Activated CD4-positive, alpha-beta T cell treated with anti-CD3 and anti-CD28 coated beads for 24 hours (primary cell): ENCODE results near the gene TNFRSF13B.
"Not testable (repeated sequence)": the region's sequence is repeated elsewhere in the genome, so short reads cannot be mapped to it uniquely, and the experiment has no call there.

Source experiments
- DNase-seq, 2 donors: peaks; one replicate each; pipeline ENCODE4 v3.0.0-alpha.2; 2020; ENCODE audit warnings: low read depth in 2 of 2

TNFRSF13B gene

GRCh38 chr17:16971458-16972338, at the start of gene TNFRSF13B:
TNFRSF13B (minus strand) TSS chr17:16972118; CDS start chr17:16972075, 43 bp downstream.
- no peak for DNase-seq

GRCh38 chr17:17021194-17021863, 49.4 kb upstream of the TNFRSF13B start:
- DNase-seq: no peak

GRCh38 chr17:17020821-17021193, 48.9 kb upstream of the TNFRSF13B start:
- no peak for DNase-seq

DNA sequence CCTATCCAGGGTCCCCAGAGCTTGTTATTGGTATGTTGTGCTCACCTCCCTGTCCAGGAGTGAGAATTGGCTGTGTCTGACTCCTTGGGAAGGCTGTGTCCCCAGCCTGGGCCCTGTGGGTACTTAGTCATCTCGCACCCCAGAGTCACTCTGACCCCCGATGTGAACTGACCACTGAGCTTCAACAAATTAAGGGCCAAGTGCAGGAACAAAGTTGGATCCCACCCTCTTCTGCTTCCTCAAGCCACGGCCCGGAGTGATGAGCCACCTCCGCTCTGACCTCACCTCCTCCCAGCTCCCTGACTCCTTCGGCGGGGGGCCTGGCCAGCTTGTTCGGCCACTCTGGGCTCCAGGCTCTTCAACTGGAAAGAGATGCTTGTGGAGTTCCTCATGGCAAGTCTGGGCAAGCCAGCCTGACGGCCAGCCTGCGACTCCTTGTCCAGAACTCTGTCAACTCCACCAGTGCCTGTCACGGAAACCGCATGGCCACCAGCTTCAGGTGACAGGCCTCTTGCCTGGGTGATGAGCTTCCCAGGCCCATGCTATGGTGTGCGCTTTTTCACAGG, 48.1 kb upstream of the TNFRSF13B start:
- no peak for DNase-seq

GRCh38 chr17:17019430-17019762, 47.5 kb upstream of the TNFRSF13B start:
- no peak for DNase-seq

- no peak for DNase-seq
These were observed 46.9 kb upstream of the TNFRSF13B start for GRCh38 chr17:17018612-17019429.

DNA sequence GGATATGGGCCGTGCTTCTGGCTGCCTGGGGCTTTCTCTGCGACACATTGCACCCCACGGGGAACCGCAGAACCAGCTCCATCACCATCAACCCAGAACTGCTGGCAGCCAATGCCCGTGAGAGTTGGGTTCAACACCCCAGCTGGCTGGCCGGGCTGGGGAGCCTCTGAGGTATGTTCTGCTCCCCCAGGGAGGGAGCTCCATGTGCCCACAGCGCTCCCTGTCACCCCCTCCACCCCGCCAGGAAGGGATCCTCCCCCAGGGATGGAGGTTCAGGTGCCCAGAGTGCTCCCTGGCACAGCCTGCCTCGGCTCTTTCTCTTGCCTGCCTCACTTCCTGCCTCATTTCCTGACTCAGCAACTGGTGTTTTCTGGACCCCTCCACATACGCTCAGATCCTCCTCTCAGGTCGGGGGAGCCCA, 46.1 kb upstream of the TNFRSF13B start:
- no peak for DNase-seq

DNA sequence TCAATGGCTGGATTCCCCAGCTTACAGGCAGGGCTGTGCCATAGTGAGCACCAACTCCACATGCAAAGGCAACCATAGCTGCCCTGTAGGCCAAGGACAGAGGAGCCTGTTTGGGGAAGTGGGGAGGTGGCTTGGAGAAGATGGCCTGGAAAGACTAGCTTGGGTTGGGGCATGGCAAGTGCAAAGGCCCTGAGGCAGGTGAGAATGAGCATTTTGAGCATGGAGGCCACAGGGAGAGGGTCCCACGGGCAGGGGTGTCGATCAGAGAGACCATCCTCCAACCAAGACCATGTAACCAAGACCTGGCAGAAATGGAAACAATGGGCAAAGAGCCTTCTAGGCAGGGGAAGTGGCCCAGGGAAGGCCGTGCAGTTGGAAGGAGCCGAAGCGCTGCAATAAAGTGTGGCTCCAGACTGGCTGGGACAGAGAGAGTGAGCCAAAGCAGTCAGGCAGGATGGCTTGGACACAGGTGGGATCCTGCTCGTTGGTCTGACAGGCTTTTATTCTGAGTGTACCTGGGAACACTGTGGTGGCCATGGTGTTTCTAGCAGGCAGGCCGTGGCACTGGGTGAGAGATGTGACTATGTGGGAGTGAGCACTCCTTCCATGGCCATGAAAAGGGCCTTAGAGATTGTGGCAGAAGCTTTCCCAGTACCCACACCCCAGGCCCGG, 45.6 kb upstream of the TNFRSF13B start:
- DNase-seq: no peak

DNA sequence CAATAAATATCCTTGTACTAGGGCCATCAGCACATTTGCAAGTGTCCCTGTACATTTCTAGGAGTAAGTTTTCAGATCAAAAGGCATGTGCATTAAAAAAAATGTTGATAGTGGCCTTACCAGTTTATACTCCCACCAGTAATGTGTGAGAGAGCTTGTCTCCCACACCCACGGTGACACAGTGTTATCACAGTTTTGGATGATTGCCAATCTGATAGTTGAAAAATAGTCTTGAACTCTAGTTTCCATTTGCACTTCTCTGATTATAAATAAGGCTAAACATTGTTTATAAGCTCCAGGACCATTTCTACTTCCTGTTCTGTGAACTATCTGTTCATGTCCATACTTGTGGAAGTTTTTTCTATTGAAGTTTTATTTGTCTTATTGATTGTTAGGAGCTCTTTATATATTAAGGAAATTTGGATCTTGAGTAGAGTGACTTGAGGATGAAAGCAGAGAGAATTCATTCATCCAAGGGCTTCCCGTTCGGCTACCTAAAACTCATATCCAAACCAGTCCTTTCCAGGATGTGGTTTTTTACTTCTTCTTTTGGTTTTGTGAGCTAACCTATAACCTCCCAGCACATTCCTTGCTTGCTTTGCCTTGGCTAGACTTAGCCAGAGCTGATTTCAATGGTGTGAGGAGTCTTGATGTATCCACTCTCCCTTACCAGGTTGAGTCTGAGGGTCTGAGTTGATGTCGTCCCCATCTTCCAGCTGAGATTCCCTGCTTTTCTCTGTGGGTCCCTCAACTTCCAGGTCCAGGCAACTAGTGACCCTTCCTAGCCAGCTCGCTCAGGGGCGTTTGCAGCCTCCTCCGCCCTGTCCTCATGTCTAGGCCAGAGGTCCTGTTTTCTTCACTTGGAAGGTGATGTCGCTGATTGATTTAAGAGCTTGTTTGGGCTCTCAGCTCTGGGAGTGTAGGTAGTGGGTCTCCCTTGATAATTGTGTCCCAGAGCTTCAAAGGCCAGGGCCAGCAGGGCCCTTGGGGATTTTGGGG, 44.6 kb upstream of the TNFRSF13B start:
- not testable (repeated sequence) for DNase-seq

DNA sequence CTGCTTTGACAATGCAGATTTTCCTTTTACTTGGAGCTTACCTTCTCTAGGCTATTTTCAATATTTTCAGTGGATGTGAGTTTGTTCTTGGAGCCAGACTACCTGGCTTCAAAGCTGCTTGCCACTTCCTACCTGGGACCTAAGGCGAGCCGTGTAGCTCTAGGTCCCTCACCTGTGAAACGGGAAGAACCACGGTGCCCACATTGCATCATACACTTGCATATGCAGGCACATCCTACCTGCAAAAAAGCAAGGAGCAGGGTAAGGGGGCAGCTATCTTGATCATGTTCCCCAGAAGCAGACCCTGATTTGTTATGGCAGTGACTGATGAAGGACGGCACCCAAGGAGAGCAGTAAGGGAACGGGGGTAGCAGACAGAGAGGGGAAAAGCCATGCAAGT, 43.3 kb upstream of the TNFRSF13B start:
- DNase-seq: no peak

GRCh38 chr17:17014748-17015124, 42.8 kb upstream of the TNFRSF13B start:
- not testable (repeated sequence) for DNase-seq

DNA sequence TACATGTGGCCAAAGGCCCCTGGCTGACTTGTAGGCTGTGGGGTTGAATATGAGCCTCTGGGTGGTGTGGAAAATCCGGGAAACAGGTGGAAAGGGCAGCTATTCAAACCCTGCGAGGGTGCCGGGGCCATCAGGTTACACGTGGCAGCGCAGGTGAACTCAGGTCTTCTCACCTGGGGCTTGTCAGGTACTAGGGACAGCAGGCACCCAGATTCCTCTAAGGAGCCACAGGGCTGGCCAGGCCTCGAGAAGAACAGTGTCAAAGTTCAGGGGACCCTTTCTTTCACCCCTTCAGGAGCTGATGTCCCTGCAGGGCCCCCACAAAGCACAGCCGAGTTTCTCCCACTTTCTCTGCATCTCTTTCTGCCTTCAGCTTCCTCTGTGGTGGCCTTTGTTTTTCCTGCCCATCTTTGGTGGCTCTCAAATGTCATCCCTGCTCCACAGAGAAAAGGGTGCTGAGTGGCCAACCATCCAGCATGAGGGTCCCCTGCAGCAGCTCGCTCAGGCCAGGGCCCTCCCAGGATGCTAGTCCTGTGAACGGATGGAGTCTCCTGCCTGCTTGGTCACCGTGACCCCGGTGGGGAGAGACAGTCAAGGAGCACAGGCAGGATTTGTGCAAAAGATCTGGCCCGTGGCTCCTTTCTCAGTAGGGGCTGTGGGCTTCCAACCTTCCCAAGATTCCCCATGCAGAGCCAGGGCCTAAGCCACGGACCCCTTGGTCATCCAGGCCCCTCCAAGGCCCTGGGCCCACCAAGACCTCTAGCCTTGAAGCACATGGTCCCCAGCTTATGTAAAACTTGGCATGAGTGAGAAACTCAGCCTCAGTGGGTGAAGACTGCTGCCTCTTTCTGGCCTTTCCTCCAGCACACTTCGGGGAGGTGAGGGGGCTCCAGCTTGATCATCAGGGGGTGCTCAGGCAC, 42.2 kb upstream of the TNFRSF13B start:
- DNase-seq: not testable (repeated sequence)

- DNase-seq: not testable (repeated sequence)
These were observed 39.4 kb upstream of the TNFRSF13B start for GRCh38 chr17:17011043-17011907.

DNA sequence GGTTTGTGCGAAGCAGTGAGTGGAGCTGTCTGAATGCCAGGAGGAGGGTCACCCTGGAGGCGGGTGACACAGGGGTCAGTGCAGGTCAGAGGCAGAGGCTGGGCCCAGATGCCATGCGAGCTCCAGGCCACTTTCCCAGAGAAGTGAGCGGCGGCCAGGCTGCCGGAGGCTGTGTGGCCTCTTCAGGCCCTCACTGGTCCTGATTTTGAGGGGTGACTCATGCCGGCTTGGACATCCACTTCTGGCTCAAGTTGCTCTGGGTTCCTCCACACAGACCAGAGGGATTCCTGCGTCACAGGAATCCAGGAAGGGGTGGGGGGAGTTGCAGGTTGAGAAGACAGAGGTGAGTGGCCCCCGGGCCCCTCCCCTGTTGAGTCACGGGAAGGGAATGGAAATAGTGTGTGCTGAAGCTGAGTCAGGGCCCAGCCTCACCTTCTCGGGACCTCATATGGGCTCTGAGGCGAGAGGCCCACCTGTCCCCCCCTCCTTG, 38.7 kb upstream of the TNFRSF13B start:
- DNase-seq: not testable (repeated sequence)

DNA sequence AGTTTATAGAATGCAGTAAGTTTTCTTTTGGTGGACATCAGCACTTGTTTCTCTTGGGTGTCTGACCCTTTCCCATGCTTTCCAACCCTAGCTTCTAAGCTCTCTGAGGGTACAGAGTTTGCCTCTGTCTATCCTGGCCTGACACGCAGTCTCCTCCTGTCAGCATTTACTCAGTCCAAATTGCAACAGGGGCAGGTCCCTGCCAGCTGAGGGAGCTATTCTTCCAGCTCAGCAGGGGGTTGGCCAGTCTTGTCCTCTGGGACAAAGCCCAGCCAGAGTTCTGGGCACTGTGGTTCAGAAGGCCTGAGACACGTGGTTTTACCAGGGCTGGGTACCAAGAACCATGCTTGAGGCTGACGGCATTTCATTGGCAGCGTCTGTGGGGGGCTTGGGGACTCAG, 38.1 kb upstream of the TNFRSF13B start:
- not testable (repeated sequence) for DNase-seq

- DNase-seq: not testable (repeated sequence)
These were observed 36.9 kb upstream of the TNFRSF13B start for GRCh38 chr17:17008621-17009397.

- not testable (repeated sequence) for DNase-seq
These were observed 36.0 kb upstream of the TNFRSF13B start for GRCh38 chr17:17007891-17008290.
